Transverse colon (tissue), 4 donors: ENCODE results near the gene SPECC1.

Source experiments
- CTCF ChIP-seq, 5 experiments: fragments of 200-600 bp in 3 of 5; fragments of 450-650 bp in 2 of 5; sonication (generic) in 3 of 5; IDR thresholded peaks; 1 replicate in 2 of 5; 2 replicates in 3 of 5; pipeline ENCODE4 v1.5.1; 2016 to 2017; ENCODE audit warnings: antibody characterized with exemption in 5 of 5, inconsistent platforms in 3 of 5, mild to moderate bottlenecking in 2 of 5, moderate library complexity in 1 of 5
- EP300 ChIP-seq: sonication (generic); formaldehyde crosslinking; IDR thresholded peaks from one replicate; pipeline ENCODE4 v1.6.1; 2017; ENCODE audit warnings: antibody characterized with exemption, low read depth
- POLR2A ChIP-seq: fragments of 450-650 bp; IDR thresholded peaks from one replicate; pipeline ENCODE4 v1.6.1; 2016; ENCODE audit warnings: antibody characterized with exemption, mild to moderate bottlenecking, moderate library complexity
- POLR2AphosphoS5 ChIP-seq, 3 donors: sonication (generic); formaldehyde crosslinking; IDR thresholded peaks; one replicate each; pipeline ENCODE4 v1.6.1; 2016; ENCODE audit warnings: antibody characterized with exemption in 3 of 3

GRCh38 chr17:20223808-20224328 is 214.7 kb downstream of the SPECC1 start:
- TF ChIP-seq CTCF (IDR thresholded peaks at IDR 0.05), result no peak
- no peak for TF ChIP-seq EP300
- TF ChIP-seq POLR2A, result no peak
- no peak for TF ChIP-seq POLR2AphosphoS5 (IDR thresholded peaks at IDR 0.05)
